ENCODE data around the gene NIBAN1.

Gene NIBAN1

GRCh38 chr1:184974056-184974836 lies at the start of gene NIBAN1:
TSS of gene NIBAN1 (minus strand) at chr1:184974508. CDS start at chr1:184974356, 152 bp downstream.
- TF ChIP-seq CTCF (IDR thresholded peaks at IDR 0.05), result no peak

- TF ChIP-seq CTCF (IDR thresholded peaks at IDR 0.05), result no peak
These were observed 43.7 kb upstream of the NIBAN1 start for GRCh38 chr1:185017966-185018365.

- TF ChIP-seq CTCF (IDR thresholded peaks at IDR 0.05), result no peak
These were observed 43.0 kb upstream of the NIBAN1 start for GRCh38 chr1:185017338-185017737.

- no peak for TF ChIP-seq CTCF (IDR thresholded peaks at IDR 0.05)
These were observed 42.6 kb upstream of the NIBAN1 start for GRCh38 chr1:185016880-185017279.

- no peak for TF ChIP-seq CTCF (IDR thresholded peaks at IDR 0.05)
These were observed 41.3 kb upstream of the NIBAN1 start for GRCh38 chr1:185015631-185016030.

- no peak for TF ChIP-seq CTCF (IDR thresholded peaks at IDR 0.05)
These were observed 40.6 kb upstream of the NIBAN1 start for GRCh38 chr1:185014941-185015340.

GRCh38 chr1:185010361-185010760 lies 36.1 kb upstream of the NIBAN1 start:
- TF ChIP-seq CTCF (IDR thresholded peaks at IDR 0.05), result no peak
